Breast epithelium (tissue), 3 donors: Measurements from ENCODE around the gene COL18A1.

ENCODE experiments used
- CTCF ChIP-seq, 3 donors: fragments of 450-650 bp; IDR thresholded peaks; one replicate each; pipeline ENCODE4 v1.5.1; 2016 to 2017; ENCODE audit warnings: antibody characterized with exemption in 3 of 3, mild to moderate bottlenecking in 3 of 3, moderate library complexity in 3 of 3
- POLR2A ChIP-seq: fragments of 450-650 bp; IDR thresholded peaks from one replicate; pipeline ENCODE4 v1.6.1; 2016; ENCODE audit warnings: antibody characterized with exemption, mild to moderate bottlenecking, moderate library complexity
- POLR2AphosphoS5 ChIP-seq, 3 donors: sonication (generic); formaldehyde crosslinking; IDR thresholded peaks; one replicate each; pipeline ENCODE4 v1.6.1; 2017; ENCODE audit warnings: antibody characterized with exemption in 3 of 3

DNA sequence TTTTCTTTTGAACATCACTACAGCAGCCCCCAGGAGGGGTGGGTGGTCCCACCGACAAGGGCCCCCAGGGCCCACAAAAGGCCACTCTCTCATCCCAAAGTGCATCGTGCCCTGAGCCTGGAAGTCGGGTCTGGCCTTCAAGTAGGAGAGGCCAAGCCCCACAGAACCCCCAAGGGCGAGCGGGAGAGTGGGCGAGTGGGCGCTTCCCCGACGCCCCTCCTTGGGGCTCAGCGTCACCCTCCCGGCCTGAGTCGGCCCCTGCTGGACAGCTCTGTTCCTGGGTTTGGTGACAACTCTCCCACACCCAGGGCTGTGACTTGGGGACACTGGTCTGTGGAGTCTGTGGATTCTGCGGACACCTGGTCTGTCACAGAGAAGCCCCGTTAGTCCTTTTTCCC is 42.2 kb upstream of the COL18A1 start:
- TF ChIP-seq POLR2AphosphoS5 (IDR thresholded peaks at IDR 0.05) = no peak
- TF ChIP-seq CTCF (IDR thresholded peaks at IDR 0.05) = no peak
- TF ChIP-seq POLR2A = no peak
